DOHH2 (cell line): Measurements from ENCODE around the gene ATP23.

Experiments
- H3F3A ChIP-seq: fragments of 200-600 bp; sonication (generic), shearing (Covaris generic); 2 replicates; pipeline ENCODE4 v1.6.0; 2016; ENCODE audit warnings: antibody characterized with exemption, mild to moderate bottlenecking; ENCODE audit not compliant: control insufficient read depth, insufficient read depth
- H3K27ac ChIP-seq: fragments of 200-600 bp; sonication (generic); 2 replicates; pipeline ENCODE4 v1.5.1; 2014; ENCODE audit warnings: low read depth, mild to moderate bottlenecking, low read length, moderate library complexity
- H3K27me3 ChIP-seq: fragments of 200-600 bp; sonication (generic); 2 replicates; pipeline ENCODE4 v1.6.1; 2014; ENCODE audit warnings: mild to moderate bottlenecking, low read length, mixed read lengths; ENCODE audit not compliant: control insufficient read depth
- H3K36me3 ChIP-seq: fragments of 200-600 bp; sonication (generic); 2 replicates; pipeline ENCODE4 v1.6.1; 2014; ENCODE audit warnings: mild to moderate bottlenecking, low read length, moderate library complexity, mixed read lengths; ENCODE audit not compliant: control insufficient read depth
- H3K4me1 ChIP-seq: fragments of 200-600 bp; sonication (generic); 2 replicates; pipeline ENCODE4 v1.6.1; 2014; ENCODE audit warnings: mild to moderate bottlenecking, low read length, mixed read lengths; ENCODE audit not compliant: control insufficient read depth
- H3K4me2 ChIP-seq: fragments of 200-600 bp; sonication (generic); 2 replicates; pipeline ENCODE4 v1.6.0; 2014; ENCODE audit warnings: mild to moderate bottlenecking, low read length, moderate library complexity
- H3K4me3 ChIP-seq: fragments of 200-600 bp; sonication (generic); 2 replicates; pipeline ENCODE4 v1.5.1; 2014; ENCODE audit warnings: mild to moderate bottlenecking, low read length, mixed read lengths
- H3K79me2 ChIP-seq: fragments of 200-600 bp; sonication (generic); 2 replicates; pipeline ENCODE4 v1.6.1; 2014; ENCODE audit warnings: mild to moderate bottlenecking, low read length, mixed read lengths; ENCODE audit not compliant: control insufficient read depth
- H3K9me2 ChIP-seq: fragments of 200-600 bp; sonication (generic); replicated peaks from 2 replicates; pipeline ENCODE4 v1.6.1; 2014; ENCODE audit warnings: mild to moderate bottlenecking, low read length, mixed read lengths; ENCODE audit not compliant: control insufficient read depth
- H3K9me3 ChIP-seq: fragments of 200-600 bp; sonication (generic); 2 replicates; pipeline ENCODE4 v1.6.1; 2014; ENCODE audit warnings: antibody characterized with exemption, low read length, mixed read lengths; ENCODE audit not compliant: control insufficient read depth, insufficient read depth
- H4K20me1 ChIP-seq: fragments of 200-600 bp; sonication (generic); 2 replicates; pipeline ENCODE4 v1.6.0; 2014; ENCODE audit warnings: low read depth, mild to moderate bottlenecking, antibody characterized with exemption, low read length, moderate library complexity; ENCODE audit not compliant: control insufficient read depth, insufficient read depth
- EZH2phosphoT487 ChIP-seq: fragments of 200-600 bp; sonication (generic); IDR thresholded peaks from 2 replicates; pipeline ENCODE4 v1.6.1; 2017; ENCODE audit warnings: borderline replicate concordance, mild to moderate bottlenecking, antibody characterized with exemption, low read length, moderate library complexity, mixed read lengths
- TF ChIP-seq, protein P1 (sequence below): fragments of 200-600 bp; sonication (generic); IDR thresholded peaks from one replicate; pipeline ENCODE4 v1.5.1; 2014; ENCODE audit warnings: antibody characterized with exemption, mild to moderate bottlenecking, low read depth, low read length; ENCODE audit not compliant: poor library complexity, severe bottlenecking

Gene ATP23

DNA sequence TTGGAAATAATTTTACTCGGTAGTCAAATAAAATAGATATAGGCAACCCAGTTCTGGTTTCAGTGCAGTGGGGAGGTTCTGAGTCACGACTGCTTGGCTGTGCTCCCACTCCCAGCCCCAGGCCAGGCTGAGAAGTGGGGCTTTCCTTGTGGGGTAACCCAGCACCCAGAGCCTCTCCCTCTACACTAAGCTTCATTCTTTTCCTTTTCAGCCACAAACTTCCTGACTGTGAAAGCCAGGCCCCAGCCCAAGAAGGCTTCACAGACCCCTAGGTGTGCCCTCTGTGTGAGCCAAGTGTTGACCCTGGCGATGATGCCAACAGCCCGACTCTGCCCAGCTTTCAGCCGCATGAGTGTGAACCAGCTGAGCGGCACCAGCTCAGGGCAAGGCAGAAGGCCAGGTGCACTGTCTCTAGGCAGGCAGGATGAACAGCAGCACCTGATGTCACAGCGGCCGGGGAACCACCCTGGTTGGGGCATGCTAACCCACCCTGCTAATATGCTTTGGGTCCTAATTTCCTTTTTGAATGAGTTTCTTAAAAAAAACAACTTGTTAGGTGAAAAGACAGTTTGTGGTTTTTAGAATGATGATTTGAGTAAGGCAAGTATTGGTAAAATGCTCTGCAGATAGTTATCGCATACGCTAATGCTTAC is 42.2 kb upstream of the ATP23 start:
- peaks cover 23% of the 10 kb centered on the region for H3K27me3 ChIP-seq
- peak overlapping the region; percentile 49 for H3K4me2 ChIP-seq
- H3F3A ChIP-seq: peaks cover 7% of the 10 kb centered on the region
- no peaks in the 10 kb centered on the region for H3K79me2 ChIP-seq
- H3K27ac ChIP-seq: peak overlapping the region; percentile 58
- peaks cover 58% of the 10 kb centered on the region for H3K4me1 ChIP-seq
- no peaks in the 10 kb centered on the region for H4K20me1 ChIP-seq
- H3K9me2 ChIP-seq: no peaks in the 10 kb centered on the region
- no peak for TF ChIP-seq EZH2phosphoT487
- TF ChIP-seq, protein P1, sequence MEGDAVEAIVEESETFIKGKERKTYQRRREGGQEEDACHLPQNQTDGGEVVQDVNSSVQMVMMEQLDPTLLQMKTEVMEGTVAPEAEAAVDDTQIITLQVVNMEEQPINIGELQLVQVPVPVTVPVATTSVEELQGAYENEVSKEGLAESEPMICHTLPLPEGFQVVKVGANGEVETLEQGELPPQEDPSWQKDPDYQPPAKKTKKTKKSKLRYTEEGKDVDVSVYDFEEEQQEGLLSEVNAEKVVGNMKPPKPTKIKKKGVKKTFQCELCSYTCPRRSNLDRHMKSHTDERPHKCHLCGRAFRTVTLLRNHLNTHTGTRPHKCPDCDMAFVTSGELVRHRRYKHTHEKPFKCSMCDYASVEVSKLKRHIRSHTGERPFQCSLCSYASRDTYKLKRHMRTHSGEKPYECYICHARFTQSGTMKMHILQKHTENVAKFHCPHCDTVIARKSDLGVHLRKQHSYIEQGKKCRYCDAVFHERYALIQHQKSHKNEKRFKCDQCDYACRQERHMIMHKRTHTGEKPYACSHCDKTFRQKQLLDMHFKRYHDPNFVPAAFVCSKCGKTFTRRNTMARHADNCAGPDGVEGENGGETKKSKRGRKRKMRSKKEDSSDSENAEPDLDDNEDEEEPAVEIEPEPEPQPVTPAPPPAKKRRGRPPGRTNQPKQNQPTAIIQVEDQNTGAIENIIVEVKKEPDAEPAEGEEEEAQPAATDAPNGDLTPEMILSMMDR: no peak
- H3K36me3 ChIP-seq: no peaks in the 10 kb centered on the region
- no peaks in the 10 kb centered on the region for H3K9me3 ChIP-seq
- H3K4me3 ChIP-seq: peak overlapping the region; percentile 39

DNA sequence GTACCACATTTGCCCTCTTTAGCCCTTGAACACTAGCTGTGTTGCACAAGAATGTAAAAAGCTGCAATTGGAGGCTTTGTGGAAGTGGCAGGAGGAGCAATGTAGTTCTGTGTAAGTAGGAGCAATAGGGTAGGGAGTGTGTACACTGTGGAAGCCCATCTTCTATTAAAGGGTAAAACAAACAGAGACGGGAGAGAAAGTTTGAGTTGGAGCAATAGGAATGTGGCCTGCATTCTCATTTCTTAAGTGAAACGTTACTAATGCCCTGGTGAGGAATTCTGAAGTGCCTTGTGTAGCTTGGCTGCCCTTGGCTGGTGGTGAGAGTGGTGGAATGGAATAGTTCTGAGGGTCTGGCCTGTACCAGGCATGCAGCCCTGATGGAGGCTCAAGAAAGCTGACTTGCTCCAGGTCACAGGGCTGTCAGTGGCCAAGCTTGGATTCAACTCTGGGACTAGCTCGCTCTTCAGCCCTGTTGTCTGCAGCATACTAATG is 38.8 kb upstream of the ATP23 start:
- Histone ChIP-seq H3K27ac (no peak overlapping the region), H3F3A (peaks cover 6% of the 10 kb centered on the region), H3K36me3 (no peaks in the 10 kb centered on the region), H3K4me3 (no peak overlapping the region), H3K4me1 (peaks cover 32% of the 10 kb centered on the region), H3K27me3 (peaks cover 7% of the 10 kb centered on the region), H3K4me2 (no peak overlapping the region), H3K9me3 (no peaks in the 10 kb centered on the region), H3K9me2 (no peaks in the 10 kb centered on the region), H3K79me2 (no peaks in the 10 kb centered on the region), H4K20me1 (no peaks in the 10 kb centered on the region)
- no peak for TF ChIP-seq EZH2phosphoT487
- TF ChIP-seq, protein P1: no peak

DNA sequence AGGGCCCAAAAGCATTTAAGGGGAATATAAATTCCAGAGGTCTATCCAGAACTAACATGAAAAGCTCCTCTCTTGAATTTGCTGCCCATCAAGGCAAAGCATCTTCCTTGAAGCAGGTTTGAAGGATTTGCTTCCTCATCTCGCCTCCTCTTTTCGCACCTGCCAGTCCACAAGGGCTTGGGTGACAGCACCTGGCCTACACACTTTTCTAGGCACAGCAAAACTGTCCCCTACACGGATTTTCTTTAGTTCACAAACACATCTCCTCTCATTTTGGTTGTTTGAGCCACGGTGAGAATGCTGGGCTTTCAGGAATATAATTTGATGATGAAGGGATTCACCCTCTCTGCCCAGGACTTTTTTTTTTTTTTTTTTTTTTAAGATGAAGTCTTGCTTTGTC is 36.9 kb upstream of the ATP23 start:
- Histone ChIP-seq H3K4me2 (no peak overlapping the region), H3K27ac (no peak overlapping the region), H3K79me2 (no peaks in the 10 kb centered on the region), H3K9me2 (no peaks in the 10 kb centered on the region), H3F3A (no peaks in the 10 kb centered on the region), H4K20me1 (no peaks in the 10 kb centered on the region), H3K27me3 (peaks cover 5% of the 10 kb centered on the region), H3K4me1 (peaks cover 13% of the 10 kb centered on the region), H3K4me3 (no peak overlapping the region), H3K36me3 (no peaks in the 10 kb centered on the region), H3K9me3 (no peaks in the 10 kb centered on the region)
- TF ChIP-seq, protein P1: no peak
- no peak for TF ChIP-seq EZH2phosphoT487
